22Rv1 (cell line): ENCODE results near the gene SIRT1.

Experiments used
- CTCF ChIP-seq: fragments of 450-650 bp; IDR thresholded peaks from 2 replicates; pipeline ENCODE4 v1.5.1; 2017; ENCODE audit warnings: mild to moderate bottlenecking
- ZFX ChIP-seq: fragments of 450-650 bp; IDR thresholded peaks from 2 replicates; pipeline ENCODE4 v1.6.1; 2017; ENCODE audit warnings: antibody characterized with exemption, borderline replicate concordance

GRCh38 chr10:67917169-67917568 lies 32.7 kb downstream of the SIRT1 start:
- TF ChIP-seq ZFX (no peak), CTCF (no peak)
